Right cardiac atrium (tissue), 5 donors: Measurements from ENCODE around the gene SLC35E1. TPM values are rescaled to one million over a fixed set of nuclear protein-coding genes. Genes with fewer than 3 reads are reported as not detected.
A peak's percentile ranks its signal among the peaks of the same experiment; 100 is the strongest.

ENCODE experiments used
- ATAC-seq, 2 donors: fragments of 200-7000 bp; cut with Tn5 transposase; one replicate each; pipeline versions ENCODE4 v1.8.0 to v1.9.1; 2020; ENCODE audit warnings: moderate library complexity in 2 of 2, mild to moderate bottlenecking in 1 of 2
- DNase-seq, 3 donors: peaks; one replicate each; pipeline ENCODE4 v3.0.0-alpha.2; 2020
- H3K27ac ChIP-seq: one replicate; pipeline ENCODE4 v1.5.1; 2013; ENCODE audit warnings: mild to moderate bottlenecking, low read length, control low read depth, moderate library complexity
- H3K27me3 ChIP-seq: one replicate; pipeline ENCODE4 v1.6.1; 2013; ENCODE audit not compliant: control insufficient read depth, insufficient read depth
- H3K4me1 ChIP-seq: one replicate; pipeline ENCODE4 v1.6.1; 2013; ENCODE audit warnings: low read length; ENCODE audit not compliant: control insufficient read depth, insufficient read depth
- H3K4me3 ChIP-seq: one replicate; pipeline ENCODE4 v1.5.1; 2013; ENCODE audit warnings: low read length, control low read depth
- H3K9me3 ChIP-seq: one replicate; pipeline ENCODE4 v1.6.1; 2013; ENCODE audit warnings: low read length; ENCODE audit not compliant: control insufficient read depth
- WGBS: extraction: QIAGEN DNeasy Blood & Tissue Kit; methylation state at CpG from one replicate; pipeline ENCODE4 v1.1.7; 2013; 5-methylcytosine and 5-hydroxymethylcytosine counted together
- intact Hi-C, 4 donors: fragments of 100-400 bp; cut with DNase I; formaldehyde crosslinking; loops; one replicate each; pipeline versions ENCODE4 v1.11.0 to v1.14.0; 2022 to 2023
- polyA plus RNA-seq: library from polyadenylated mRNA; stranded (reverse); fragments of 200-250 nt; gene quantifications from one replicate; pipeline ENCODE4 v1.2.3, GENCODE V29; 2013
- total RNA-seq, 4 donors: library from RNA; stranded (reverse); fragmentation: NEBNext Ultra II Directional; extraction: Animal tissue kit (Norgen Biotek cat#: 25700); gene quantifications; one replicate each; pipeline ENCODE4 v1.2.1, GENCODE V29; 2021
- donor health status: healthy with polysubstance abuse.
- donor health status: DM: no; HTN: yes; CAD: no.
- donor health status: DM: no; HTN: no; CAD: no.
- donor health status: DM: no; HTN: yes; CAD: no; lungs with severe emphysema.
- donor health status: DM: yes; HTN: yes; CAD: no.

The SLC35E1 gene
- total and polyA plus RNA-seq, 5 donors, result 21.0 to 26.6 (median 25.5) TPM

- no peak for ATAC-seq
- DNase-seq, result no peak
- Histone ChIP-seq H3K27me3 (no peaks in the 10 kb centered on the region), H3K4me3 (no peak overlapping the region), H3K4me1 (peaks cover 14% of the 10 kb centered on the region), H3K9me3 (no peaks in the 10 kb centered on the region), H3K27ac (no peak overlapping the region)
- intact Hi-C loops, result no loop called here
- 45% methylated on average over 4 of the region's 4 CpGs for WGBS
These were observed 26.6 kb upstream of the SLC35E1 start for GRCh38 chr19:16598848-16599247.

- H3K4me1 ChIP-seq, result peaks cover 16% of the 10 kb centered on the region
- no peaks in the 10 kb centered on the region for H3K9me3 ChIP-seq
- H3K27me3 ChIP-seq, result no peaks in the 10 kb centered on the region
- intact Hi-C loops, result no loop called here
- WGBS, result 95% methylated on average over 9 of the region's 9 CpGs
- no peak overlapping the region for H3K4me3 ChIP-seq
- ATAC-seq (no peak), DNase-seq (no peak)
- H3K27ac ChIP-seq, result no peak overlapping the region
These were observed 24.2 kb upstream of the SLC35E1 start for GRCh38 chr19:16596399-16596798.

- no peak overlapping the region for H3K27ac ChIP-seq
- no peaks in the 10 kb centered on the region for H3K27me3 ChIP-seq
- intact Hi-C loops, result no loop called here
- ATAC-seq (no peak), DNase-seq (no peak)
- peaks cover 15% of the 10 kb centered on the region for H3K4me1 ChIP-seq
- no peak overlapping the region for H3K4me3 ChIP-seq
- H3K9me3 ChIP-seq, result no peaks in the 10 kb centered on the region
- WGBS, result 90% methylated on average over 8 of the region's 8 CpGs
These were observed 22.9 kb upstream of the SLC35E1 start for GRCh38 chr19:16595097-16595496.

GRCh38 chr19:16594681-16595091 is 22.5 kb upstream of the SLC35E1 start:
- H3K4me1 ChIP-seq, result peaks cover 16% of the 10 kb centered on the region
- no peak overlapping the region for H3K27ac ChIP-seq
- H3K27me3 ChIP-seq, result no peaks in the 10 kb centered on the region
- 76% methylated on average over 5 of the region's 5 CpGs for WGBS
- ATAC-seq (no peak), DNase-seq (no peak)
- no peak overlapping the region for H3K4me3 ChIP-seq
- H3K9me3 ChIP-seq, result no peaks in the 10 kb centered on the region
- intact Hi-C loops, result no loop called here

- 63% methylated on average over 10 of the region's 10 CpGs for WGBS
- H3K9me3 ChIP-seq, result no peaks in the 10 kb centered on the region
- no peak overlapping the region for H3K27ac ChIP-seq
- no peak for ATAC-seq
- no peaks in the 10 kb centered on the region for H3K27me3 ChIP-seq
- peaks cover 17% of the 10 kb centered on the region for H3K4me1 ChIP-seq
- DNase-seq, result no peak
- H3K4me3 ChIP-seq, result no peak overlapping the region
- intact Hi-C loops, result no loop called here
These were observed 21.9 kb upstream of the SLC35E1 start for GRCh38 chr19:16594131-16594586.

GRCh38 chr19:16593181-16593580 is 21.0 kb upstream of the SLC35E1 start:
- DNase-seq, result no peak
- Histone ChIP-seq H3K27ac (no peak overlapping the region), H3K4me3 (no peak overlapping the region), H3K4me1 (peaks cover 27% of the 10 kb centered on the region), H3K9me3 (no peaks in the 10 kb centered on the region), H3K27me3 (no peaks in the 10 kb centered on the region)
- ATAC-seq, result no peak
- WGBS, result 98% methylated on average over 4 of the region's 4 CpGs
- intact Hi-C loops, result no loop called here

GRCh38 chr19:16591803-16592556 is 19.8 kb upstream of the SLC35E1 start:
- ATAC-seq (no peak), DNase-seq (no peak)
- 70% methylated on average over 10 of the region's 10 CpGs for WGBS

GRCh38 chr19:16590876-16591802 is 18.9 kb upstream of the SLC35E1 start:
- ATAC-seq (no peak), DNase-seq (no peak)
- 88% methylated on average over 9 of the region's 9 CpGs for WGBS
- Histone ChIP-seq H3K4me1 (peaks cover 33% of the 10 kb centered on the region), H3K9me3 (no peaks in the 10 kb centered on the region), H3K27me3 (no peaks in the 10 kb centered on the region), H3K27ac (no peak overlapping the region), H3K4me3 (no peak overlapping the region)
- intact Hi-C loops, result no loop called here

More at GRCh38 chr19:16591803-16592556, 19.8 kb upstream of the SLC35E1 start:
- H3K4me1 ChIP-seq, result peaks cover 35% of the 10 kb centered on the region
- H3K9me3 ChIP-seq, result no peaks in the 10 kb centered on the region
- no peak overlapping the region for H3K27ac ChIP-seq
- no peaks in the 10 kb centered on the region for H3K27me3 ChIP-seq
- intact Hi-C loops, result no loop called here
- H3K4me3 ChIP-seq, result no peak overlapping the region

- Histone ChIP-seq H3K9me3 (no peaks in the 10 kb centered on the region), H3K4me1 (peaks cover 39% of the 10 kb centered on the region), H3K27ac (no peak overlapping the region), H3K27me3 (no peaks in the 10 kb centered on the region), H3K4me3 (no peak overlapping the region)
- intact Hi-C loops, result no loop called here
- DNase-seq (peak in 1 of 3 donors; percentile 50), ATAC-seq (no peak)
- 68% methylated on average over 3 of the region's 3 CpGs for WGBS
These were observed 17.7 kb upstream of the SLC35E1 start for GRCh38 chr19:16589917-16590316.

- Histone ChIP-seq H3K4me3 (no peak overlapping the region), H3K9me3 (no peaks in the 10 kb centered on the region), H3K27me3 (no peaks in the 10 kb centered on the region), H3K27ac (no peak overlapping the region), H3K4me1 (peaks cover 43% of the 10 kb centered on the region)
- intact Hi-C loops, result no loop called here
- whole genome bisulfite sequencing, result 61% methylated on average over 11 of the region's 11 CpGs
- DNase-seq (no peak), ATAC-seq (no peak)
These were observed 16.8 kb upstream of the SLC35E1 start for GRCh38 chr19:16588824-16589577.
